ENCODE results near the gene LRP3. TPM values are rescaled to one million over a fixed set of nuclear protein-coding genes. Genes with fewer than 3 reads are reported as not detected.

The LRP3 gene
- polyA plus RNA-seq, 1 donor from 2014 or later: 60.1 TPM

DNA sequence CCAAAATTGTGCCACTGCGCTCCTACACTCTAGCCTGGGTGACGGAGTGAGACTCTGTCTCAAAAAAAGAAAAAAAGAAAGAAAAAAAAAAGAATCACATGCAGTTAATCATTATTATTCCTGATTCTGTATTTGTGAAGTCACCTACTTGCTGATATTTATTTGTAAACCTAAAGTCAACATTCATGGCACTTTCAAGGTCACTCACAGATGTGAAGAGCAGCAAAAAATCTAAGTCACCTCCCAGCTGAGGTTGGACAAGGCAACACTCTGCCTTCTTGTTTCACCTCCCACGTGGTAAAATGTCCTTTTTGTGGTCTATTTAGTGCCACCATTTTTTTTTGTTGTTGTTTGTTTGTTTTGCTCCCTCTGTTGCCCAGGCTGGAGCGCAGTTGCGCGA, 35.8 kb upstream of the LRP3 start:
- H4K20me1 ChIP-seq (ENCODE audit: insufficient read depth): no peaks in the 10 kb centered on the region
- no peak overlapping the region for H3K4me2 ChIP-seq (ENCODE audit: low read length)
- H3K27me3 ChIP-seq (ENCODE audit: insufficient read depth, low read depth, low read length): no peaks in the 10 kb centered on the region
- H3K79me2 ChIP-seq (replicated peaks; ENCODE audit: insufficient read depth, low read length): no peaks in the 10 kb centered on the region
- H3K36me3 ChIP-seq (ENCODE audit: insufficient read depth, low read length): no peaks in the 10 kb centered on the region
- no peak overlapping the region for H3K4me3 ChIP-seq (ENCODE audit: low read length)
- no peak overlapping the region for H3K9ac ChIP-seq (ENCODE audit: low read length)
- H3K9me2 ChIP-seq (ENCODE audit: insufficient read depth, low read length): no peaks in the 10 kb centered on the region
- no peak for TF ChIP-seq TAF1 (IDR thresholded peaks at IDR 0.05; ENCODE audit: low read depth)
- TF ChIP-seq POLR2AphosphoS5 (IDR thresholded peaks at IDR 0.05): no peak
- no peak for TF ChIP-seq RAD21 (conservative IDR thresholded peaks at IDR 0.05)
- TF ChIP-seq, protein P1, sequence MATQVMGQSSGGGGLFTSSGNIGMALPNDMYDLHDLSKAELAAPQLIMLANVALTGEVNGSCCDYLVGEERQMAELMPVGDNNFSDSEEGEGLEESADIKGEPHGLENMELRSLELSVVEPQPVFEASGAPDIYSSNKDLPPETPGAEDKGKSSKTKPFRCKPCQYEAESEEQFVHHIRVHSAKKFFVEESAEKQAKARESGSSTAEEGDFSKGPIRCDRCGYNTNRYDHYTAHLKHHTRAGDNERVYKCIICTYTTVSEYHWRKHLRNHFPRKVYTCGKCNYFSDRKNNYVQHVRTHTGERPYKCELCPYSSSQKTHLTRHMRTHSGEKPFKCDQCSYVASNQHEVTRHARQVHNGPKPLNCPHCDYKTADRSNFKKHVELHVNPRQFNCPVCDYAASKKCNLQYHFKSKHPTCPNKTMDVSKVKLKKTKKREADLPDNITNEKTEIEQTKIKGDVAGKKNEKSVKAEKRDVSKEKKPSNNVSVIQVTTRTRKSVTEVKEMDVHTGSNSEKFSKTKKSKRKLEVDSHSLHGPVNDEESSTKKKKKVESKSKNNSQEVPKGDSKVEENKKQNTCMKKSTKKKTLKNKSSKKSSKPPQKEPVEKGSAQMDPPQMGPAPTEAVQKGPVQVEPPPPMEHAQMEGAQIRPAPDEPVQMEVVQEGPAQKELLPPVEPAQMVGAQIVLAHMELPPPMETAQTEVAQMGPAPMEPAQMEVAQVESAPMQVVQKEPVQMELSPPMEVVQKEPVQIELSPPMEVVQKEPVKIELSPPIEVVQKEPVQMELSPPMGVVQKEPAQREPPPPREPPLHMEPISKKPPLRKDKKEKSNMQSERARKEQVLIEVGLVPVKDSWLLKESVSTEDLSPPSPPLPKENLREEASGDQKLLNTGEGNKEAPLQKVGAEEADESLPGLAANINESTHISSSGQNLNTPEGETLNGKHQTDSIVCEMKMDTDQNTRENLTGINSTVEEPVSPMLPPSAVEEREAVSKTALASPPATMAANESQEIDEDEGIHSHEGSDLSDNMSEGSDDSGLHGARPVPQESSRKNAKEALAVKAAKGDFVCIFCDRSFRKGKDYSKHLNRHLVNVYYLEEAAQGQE (IDR thresholded peaks at IDR 0.05; ENCODE audit: borderline replicate concordance): no peak
- no peak for TF ChIP-seq MXI1 (conservative IDR thresholded peaks at IDR 0.05; ENCODE audit: poor library complexity, severe bottlenecking)
- TF ChIP-seq SMC3 (conservative IDR thresholded peaks at IDR 0.05; ENCODE audit: poor library complexity): no peak
- TF ChIP-seq EP300 (conservative IDR thresholded peaks at IDR 0.05; ENCODE audit: poor library complexity, severe bottlenecking): no peak
- no peak for TF ChIP-seq EZH2 (IDR thresholded peaks at IDR 0.05; ENCODE audit: borderline replicate concordance, insufficient read depth, low read length, poor library complexity, severe bottlenecking)
- TF ChIP-seq, protein P2, sequence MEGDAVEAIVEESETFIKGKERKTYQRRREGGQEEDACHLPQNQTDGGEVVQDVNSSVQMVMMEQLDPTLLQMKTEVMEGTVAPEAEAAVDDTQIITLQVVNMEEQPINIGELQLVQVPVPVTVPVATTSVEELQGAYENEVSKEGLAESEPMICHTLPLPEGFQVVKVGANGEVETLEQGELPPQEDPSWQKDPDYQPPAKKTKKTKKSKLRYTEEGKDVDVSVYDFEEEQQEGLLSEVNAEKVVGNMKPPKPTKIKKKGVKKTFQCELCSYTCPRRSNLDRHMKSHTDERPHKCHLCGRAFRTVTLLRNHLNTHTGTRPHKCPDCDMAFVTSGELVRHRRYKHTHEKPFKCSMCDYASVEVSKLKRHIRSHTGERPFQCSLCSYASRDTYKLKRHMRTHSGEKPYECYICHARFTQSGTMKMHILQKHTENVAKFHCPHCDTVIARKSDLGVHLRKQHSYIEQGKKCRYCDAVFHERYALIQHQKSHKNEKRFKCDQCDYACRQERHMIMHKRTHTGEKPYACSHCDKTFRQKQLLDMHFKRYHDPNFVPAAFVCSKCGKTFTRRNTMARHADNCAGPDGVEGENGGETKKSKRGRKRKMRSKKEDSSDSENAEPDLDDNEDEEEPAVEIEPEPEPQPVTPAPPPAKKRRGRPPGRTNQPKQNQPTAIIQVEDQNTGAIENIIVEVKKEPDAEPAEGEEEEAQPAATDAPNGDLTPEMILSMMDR (IDR thresholded peaks at IDR 0.05; ENCODE audit: poor library complexity, severe bottlenecking): no peak
- no peaks in the 10 kb centered on the region for H3K9me3 ChIP-seq (ENCODE audit: low read length)
- no peak overlapping the region for H3K27ac ChIP-seq (ENCODE audit: low read length)
- no peak overlapping the region for H2AFZ ChIP-seq (ENCODE audit: low read depth, low read length)
- no peaks in the 10 kb centered on the region for H3F3A ChIP-seq (ENCODE audit: insufficient read depth, low read length, poor library complexity, severe bottlenecking)

DNA sequence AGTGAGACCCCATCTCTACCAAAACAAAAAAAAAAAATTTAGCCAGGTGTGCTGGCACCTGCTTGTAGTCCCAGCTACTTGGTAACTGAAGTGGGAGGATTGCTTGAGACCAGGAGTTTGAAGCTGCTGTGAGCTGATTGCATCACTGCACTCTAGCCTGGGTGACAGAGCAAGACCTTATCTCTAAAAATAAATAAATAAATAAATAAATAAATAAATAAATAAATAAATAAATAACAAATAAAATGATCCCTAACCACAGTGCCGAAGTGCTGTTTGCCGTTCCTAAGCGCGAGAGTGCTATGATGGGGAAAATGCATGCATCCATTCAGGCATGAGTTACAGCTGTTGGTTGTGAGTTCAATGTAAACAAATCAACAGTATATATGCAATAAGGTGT, 35.0 kb upstream of the LRP3 start:
- TF ChIP-seq RAD21 (conservative IDR thresholded peaks at IDR 0.05) (no peak), SMC3 (conservative IDR thresholded peaks at IDR 0.05; ENCODE audit: poor library complexity) (no peak), POLR2AphosphoS5 (IDR thresholded peaks at IDR 0.05) (no peak), EP300 (conservative IDR thresholded peaks at IDR 0.05; ENCODE audit: poor library complexity, severe bottlenecking) (no peak), MXI1 (conservative IDR thresholded peaks at IDR 0.05; ENCODE audit: poor library complexity, severe bottlenecking) (no peak), EZH2 (IDR thresholded peaks at IDR 0.05; ENCODE audit: borderline replicate concordance, insufficient read depth, low read length, poor library complexity, severe bottlenecking) (no peak), TAF1 (IDR thresholded peaks at IDR 0.05; ENCODE audit: low read depth) (no peak)
- TF ChIP-seq, protein P1 (IDR thresholded peaks at IDR 0.05; ENCODE audit: borderline replicate concordance): no peak
- TF ChIP-seq, protein P2 (IDR thresholded peaks at IDR 0.05; ENCODE audit: poor library complexity, severe bottlenecking): no peak
- no peaks in the 10 kb centered on the region for H3K27me3 ChIP-seq (ENCODE audit: insufficient read depth, low read depth, low read length)
- H3K9me2 ChIP-seq (ENCODE audit: insufficient read depth, low read length): no peaks in the 10 kb centered on the region
- no peak overlapping the region for H3K4me3 ChIP-seq (ENCODE audit: low read length)
- no peak overlapping the region for H3K27ac ChIP-seq (ENCODE audit: low read length)
- H4K20me1 ChIP-seq (ENCODE audit: insufficient read depth): no peaks in the 10 kb centered on the region
- no peak overlapping the region for H3K4me2 ChIP-seq (ENCODE audit: low read length)
- no peak overlapping the region for H3K9ac ChIP-seq (ENCODE audit: low read length)
- H3K36me3 ChIP-seq (ENCODE audit: insufficient read depth, low read length): no peaks in the 10 kb centered on the region
- no peaks in the 10 kb centered on the region for H3K79me2 ChIP-seq (replicated peaks; ENCODE audit: insufficient read depth, low read length)
- no peaks in the 10 kb centered on the region for H3K9me3 ChIP-seq (ENCODE audit: low read length)
- no peak overlapping the region for H2AFZ ChIP-seq (ENCODE audit: low read depth, low read length)
- H3F3A ChIP-seq (ENCODE audit: insufficient read depth, low read length, poor library complexity, severe bottlenecking): no peaks in the 10 kb centered on the region

Data from neural cell (in vitro differentiated cells).